Sigmoid colon (tissue), 4 donors: ENCODE results near the gene OR4E2.

Experiments
- POLR2A ChIP-seq, 2 donors: fragments of 450-650 bp; IDR thresholded peaks; one replicate each; pipeline ENCODE4 v1.6.1; 2016; ENCODE audit warnings: antibody characterized with exemption in 2 of 2, mild to moderate bottlenecking in 2 of 2, moderate library complexity in 2 of 2
- POLR2AphosphoS5 ChIP-seq, 4 donors: sonication (generic); formaldehyde crosslinking; IDR thresholded peaks; one replicate each; pipeline ENCODE4 v1.6.1; 2017; ENCODE audit warnings: antibody characterized with exemption in 4 of 4
- TF ChIP-seq, protein P1 (sequence below), 4 experiments: fragments of 450-650 bp in 3 of 4; fragments of 200-600 bp in 1 of 4; IDR thresholded peaks; one replicate each; pipeline ENCODE4 v1.5.1; 2016 to 2019; ENCODE audit warnings: antibody characterized with exemption in 4 of 4, mild to moderate bottlenecking in 3 of 4, moderate library complexity in 2 of 4

DNA sequence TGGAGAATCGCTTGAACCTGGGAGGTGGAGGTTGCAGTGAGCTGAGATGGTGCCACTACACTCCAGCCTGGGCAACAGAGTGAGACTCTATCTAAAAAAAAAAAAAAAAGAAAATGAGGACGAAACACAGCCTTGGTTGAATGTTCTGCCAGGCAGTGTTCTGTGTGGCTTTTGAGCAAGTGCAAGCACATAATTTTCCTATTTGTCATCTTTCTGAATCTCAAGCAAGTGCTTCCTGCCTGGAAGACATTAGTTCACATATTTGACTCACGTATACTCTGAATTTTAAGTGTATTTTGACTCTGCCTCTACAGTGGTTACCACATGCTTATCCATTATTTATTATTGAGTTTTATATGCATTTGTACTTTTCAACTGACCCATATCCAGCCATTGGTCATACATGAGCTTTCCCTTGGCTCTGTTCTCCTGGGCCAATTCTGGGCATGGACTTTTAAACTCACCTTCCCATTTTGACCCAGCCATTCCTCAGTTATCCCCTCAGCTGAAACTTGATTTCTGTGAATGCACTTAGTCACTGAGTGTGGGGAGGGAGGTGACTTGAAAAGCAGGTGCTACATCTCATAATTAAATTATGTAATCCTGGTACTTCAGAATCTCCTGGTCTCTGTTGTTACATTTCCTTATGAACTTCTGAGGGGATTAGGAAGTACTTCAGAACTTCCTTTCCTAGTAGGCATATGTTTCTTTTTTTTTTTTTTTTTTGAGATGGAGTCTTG lies 27.0 kb upstream of the OR4E2 start:
- TF ChIP-seq, protein P1, sequence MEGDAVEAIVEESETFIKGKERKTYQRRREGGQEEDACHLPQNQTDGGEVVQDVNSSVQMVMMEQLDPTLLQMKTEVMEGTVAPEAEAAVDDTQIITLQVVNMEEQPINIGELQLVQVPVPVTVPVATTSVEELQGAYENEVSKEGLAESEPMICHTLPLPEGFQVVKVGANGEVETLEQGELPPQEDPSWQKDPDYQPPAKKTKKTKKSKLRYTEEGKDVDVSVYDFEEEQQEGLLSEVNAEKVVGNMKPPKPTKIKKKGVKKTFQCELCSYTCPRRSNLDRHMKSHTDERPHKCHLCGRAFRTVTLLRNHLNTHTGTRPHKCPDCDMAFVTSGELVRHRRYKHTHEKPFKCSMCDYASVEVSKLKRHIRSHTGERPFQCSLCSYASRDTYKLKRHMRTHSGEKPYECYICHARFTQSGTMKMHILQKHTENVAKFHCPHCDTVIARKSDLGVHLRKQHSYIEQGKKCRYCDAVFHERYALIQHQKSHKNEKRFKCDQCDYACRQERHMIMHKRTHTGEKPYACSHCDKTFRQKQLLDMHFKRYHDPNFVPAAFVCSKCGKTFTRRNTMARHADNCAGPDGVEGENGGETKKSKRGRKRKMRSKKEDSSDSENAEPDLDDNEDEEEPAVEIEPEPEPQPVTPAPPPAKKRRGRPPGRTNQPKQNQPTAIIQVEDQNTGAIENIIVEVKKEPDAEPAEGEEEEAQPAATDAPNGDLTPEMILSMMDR (IDR thresholded peaks at IDR 0.05): no peak
- no peak for TF ChIP-seq POLR2A (IDR thresholded peaks at IDR 0.05)
- TF ChIP-seq POLR2AphosphoS5 (IDR thresholded peaks at IDR 0.05): no peak
